WTC11 (cell line): ENCODE results near the gene NAV2. TPM values are rescaled to one million over a fixed set of nuclear protein-coding genes. Genes with fewer than 3 reads are reported as not detected.
"Not testable (repeated sequence)": the region's sequence is repeated elsewhere in the genome, so short reads cannot be mapped to it uniquely, and the experiment has no call there.

ENCODE experiments used
- ATAC-seq: fragments of 200-7000 bp; cut with Tn5 transposase; 2 replicates; pipeline ENCODE4 v1.10.0; 2021; ENCODE audit warnings: mild to moderate bottlenecking, moderate library complexity
- CTCF ChIA-PET: fragments of 300-600 bp; sonication (Branson Sonifier 250); formaldehyde crosslinking; loops from one replicate; lab custom pipeline; 2021; ENCODE audit warnings: antibody characterized with exemption; lab: Charles Lee
- POLR2A ChIA-PET: fragments of 350-600 bp; sonication (Branson Sonifier 250); formaldehyde crosslinking; loops from one replicate; lab custom pipeline; 2021; ENCODE audit warnings: antibody characterized with exemption; lab: Charles Lee
- DNase-seq: peaks from one replicate; pipeline ENCODE4 v3.0.0; 2021; ENCODE audit warnings: low spot score
- H3K27ac Mint-ChIP-seq: 2 replicates; pipeline ENCODE4 v1.8.0; 2021; ENCODE audit warnings: mixed read lengths
- H3K27me3 Mint-ChIP-seq: 2 replicates; pipeline ENCODE4 v1.8.0; 2021; ENCODE audit warnings: low read depth, mild to moderate bottlenecking, moderate library complexity, mixed read lengths
- H3K36me3 Mint-ChIP-seq: 2 replicates; pipeline ENCODE4 v1.8.0; 2021; ENCODE audit warnings: mixed read lengths
- H3K4me1 Mint-ChIP-seq: 2 replicates; pipeline ENCODE4 v1.8.0; 2022; ENCODE audit warnings: mixed read lengths
- H3K4me3 Mint-ChIP-seq: 2 replicates; pipeline ENCODE4 v1.8.0; 2021; ENCODE audit warnings: mild to moderate bottlenecking, moderate library complexity, mixed read lengths
- H3K9me3 Mint-ChIP-seq: 2 replicates; pipeline ENCODE4 v1.8.0; 2021; ENCODE audit warnings: mixed read lengths
- ELF4 ChIP-seq: sonication (generic); formaldehyde crosslinking; IDR thresholded peaks from 2 replicates; pipeline ENCODE4 v1.8.1; 2022; ENCODE audit warnings: low read depth, mild to moderate bottlenecking, moderate library complexity, missing genetic modification reagents
- ESRRA ChIP-seq: sonication (generic); formaldehyde crosslinking; IDR thresholded peaks from 2 replicates; pipeline ENCODE4 v1.8.1; 2022; ENCODE audit warnings: mild to moderate bottlenecking, missing genetic modification reagents, borderline replicate concordance
- FOXK1 ChIP-seq: sonication (generic); formaldehyde crosslinking; IDR thresholded peaks from 2 replicates; pipeline ENCODE4 v1.8.0; 2022; ENCODE audit warnings: mild to moderate bottlenecking, moderate library complexity, missing genetic modification reagents
- IRF1 ChIP-seq: sonication (generic); formaldehyde crosslinking; IDR thresholded peaks from 2 replicates; pipeline ENCODE4 v1.8.0; 2023; ENCODE audit warnings: missing genetic modification reagents
- IRF2 ChIP-seq: sonication (generic); formaldehyde crosslinking; IDR thresholded peaks from 2 replicates; pipeline ENCODE4 v1.8.0; 2022; ENCODE audit warnings: low read depth, missing genetic modification reagents, borderline replicate concordance
- JAZF1 ChIP-seq: fragments of 250-450 bp; sonication (Bioruptor Pico); IDR thresholded peaks from 2 replicates; pipeline ENCODE4 v1.9.0; 2021; ENCODE audit warnings: moderate library complexity, mild to moderate bottlenecking, inconsistent platforms
- NFYB ChIP-seq: sonication (generic); formaldehyde crosslinking; conservative IDR thresholded peaks from 2 replicates; pipeline ENCODE4 v1.8.0; 2022; ENCODE audit warnings: low read depth, missing genetic modification reagents
- RORB ChIP-seq: fragments of 250-450 bp; sonication (Bioruptor Pico); IDR thresholded peaks from 2 replicates; pipeline ENCODE4 v1.9.0; 2021; ENCODE audit warnings: mild to moderate bottlenecking
- ZBTB21 ChIP-seq: sonication (generic); formaldehyde crosslinking; IDR thresholded peaks from 2 replicates; pipeline ENCODE4 v1.8.1; 2023; ENCODE audit warnings: mild to moderate bottlenecking, missing genetic modification reagents, borderline replicate concordance
- ZNF121 ChIP-seq: sonication (generic); formaldehyde crosslinking; IDR thresholded peaks from 2 replicates; pipeline ENCODE4 v1.8.0; 2023; ENCODE audit warnings: missing genetic modification reagents
- ZNF138 ChIP-seq: sonication (generic); formaldehyde crosslinking; conservative IDR thresholded peaks from 2 replicates; pipeline ENCODE4 v1.8.1; 2022; ENCODE audit warnings: mild to moderate bottlenecking, moderate library complexity, missing genetic modification reagents
- ZNF232 ChIP-seq: sonication (generic); formaldehyde crosslinking; IDR thresholded peaks from 2 replicates; pipeline ENCODE4 v1.8.0; 2022; ENCODE audit warnings: mild to moderate bottlenecking, missing genetic modification reagents
- ZNF263 ChIP-seq: sonication (generic); formaldehyde crosslinking; IDR thresholded peaks from 2 replicates; pipeline ENCODE4 v1.8.1; 2022; ENCODE audit warnings: low read depth, mild to moderate bottlenecking, moderate library complexity, missing genetic modification reagents
- ZNF416 ChIP-seq: fragments of 250-450 bp; sonication (Bioruptor Pico); IDR thresholded peaks from 2 replicates; pipeline ENCODE4 v1.9.0; 2021; ENCODE audit warnings: mild to moderate bottlenecking, inconsistent platforms
- total RNA-seq: library from RNA; stranded (reverse); gene quantifications from 3 replicates; pipeline ENCODE4 v1.2.3, GENCODE V29; 2021
- TF ChIP-seq, protein P1 (sequence below): fragments of 200-600 bp; IDR thresholded peaks from 2 replicates; pipeline ENCODE4 v1.8.0; 2022; ENCODE audit warnings: antibody characterized with exemption
- TF ChIP-seq, protein P2 (sequence below): sonication (generic); formaldehyde crosslinking; IDR thresholded peaks from 2 replicates; pipeline ENCODE4 v1.8.1; 2023; ENCODE audit warnings: mild to moderate bottlenecking, moderate library complexity, missing genetic modification reagents
- TF ChIP-seq, protein P3 (sequence below): sonication (generic); formaldehyde crosslinking; IDR thresholded peaks from 2 replicates; pipeline ENCODE4 v1.8.1; 2022; ENCODE audit warnings: low read depth, missing genetic modification reagents, borderline replicate concordance
- TF ChIP-seq, protein P4 (sequence below): sonication (generic); formaldehyde crosslinking; IDR thresholded peaks from 2 replicates; pipeline ENCODE4 v1.8.1; 2023; ENCODE audit warnings: mild to moderate bottlenecking, missing genetic modification reagents

The NAV2 gene
- total RNA-seq, 1 experiment from 2014 or later = 42.8 TPM

DNA sequence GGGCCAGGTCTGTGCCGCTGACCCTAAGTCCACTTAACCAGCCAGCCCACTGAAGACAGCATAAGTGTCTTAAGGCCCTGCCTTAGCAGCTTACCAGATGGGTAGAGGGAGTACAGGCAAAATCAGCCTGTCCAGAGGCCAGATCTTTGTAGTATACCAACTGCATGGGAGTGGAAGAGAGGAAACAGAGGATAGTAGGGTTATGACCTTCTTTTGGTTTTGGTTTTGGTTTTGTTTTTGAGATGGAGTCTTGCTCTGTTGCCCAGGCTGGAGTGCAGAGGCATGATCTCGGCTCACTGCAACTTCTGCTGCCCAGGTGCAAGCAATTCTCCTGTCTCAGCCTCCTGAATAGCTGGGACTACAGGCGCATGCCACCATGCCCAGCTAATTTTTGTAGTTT is 371.2 kb downstream of the NAV2 start:
- H3K9me3 Mint-ChIP-seq, H3K4me1 Mint-ChIP-seq, ATAC-seq, H3K27me3 Mint-ChIP-seq, DNase-seq, H3K4me3 Mint-ChIP-seq, POLR2A ChIA-PET, H3K27ac Mint-ChIP-seq, CTCF ChIA-PET: not testable (repeated sequence)
- peaks cover 73% of the 10 kb centered on the region for H3K36me3 Mint-ChIP-seq

DNA sequence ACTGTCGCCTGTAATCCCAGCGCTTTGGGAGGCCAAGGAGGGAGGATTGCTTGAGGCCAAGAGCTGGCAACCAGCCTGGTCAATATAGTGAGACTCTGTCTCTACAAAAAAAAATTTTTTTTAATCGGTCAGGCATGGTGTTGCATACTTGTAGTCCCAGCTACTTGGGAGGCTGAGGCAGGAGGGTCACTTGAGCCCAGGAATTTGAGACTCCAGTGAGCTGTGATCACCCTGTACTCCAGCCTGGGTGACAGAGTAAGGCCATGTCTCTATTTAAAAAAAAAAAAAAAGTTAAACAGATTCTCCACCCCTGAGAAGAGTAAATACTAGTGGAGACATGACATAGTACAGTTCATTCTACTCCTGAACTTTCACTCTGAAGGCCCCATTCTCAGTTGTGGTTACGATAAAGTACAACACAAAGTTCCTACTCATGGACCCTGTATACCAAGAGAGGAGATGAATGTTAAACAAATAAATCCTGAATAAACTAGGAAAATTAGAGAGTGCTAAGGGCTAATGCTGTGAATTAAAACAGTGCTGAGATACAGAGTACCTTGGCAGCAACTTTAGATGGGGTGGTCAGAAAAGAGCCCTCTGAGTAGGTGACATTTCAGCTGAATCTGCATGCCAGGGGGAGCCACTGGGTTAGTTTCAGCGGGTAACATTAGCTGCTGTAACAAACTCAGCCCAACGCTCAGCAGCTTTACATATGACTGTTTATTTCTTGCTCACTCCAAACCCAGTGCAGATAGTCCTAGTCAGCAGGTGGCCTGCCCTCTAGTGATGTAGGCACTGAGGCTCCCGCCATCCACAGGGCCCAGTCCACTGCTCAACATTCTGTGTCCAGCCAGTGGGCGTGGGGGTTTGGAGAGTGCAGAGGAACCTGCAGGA is 372.5 kb downstream of the NAV2 start:
- DNase-seq (no peak), ATAC-seq (peak; percentile 65)
- Mint-ChIP-seq H3K27ac (no peak overlapping the region), H3K4me3 (no peak overlapping the region), H3K9me3 (no peaks in the 10 kb centered on the region)
- TF ChIP-seq JAZF1 (no peak), IRF1 (CRISPR knock-in tag) (no peak)
- TF ChIP-seq, protein P1, sequence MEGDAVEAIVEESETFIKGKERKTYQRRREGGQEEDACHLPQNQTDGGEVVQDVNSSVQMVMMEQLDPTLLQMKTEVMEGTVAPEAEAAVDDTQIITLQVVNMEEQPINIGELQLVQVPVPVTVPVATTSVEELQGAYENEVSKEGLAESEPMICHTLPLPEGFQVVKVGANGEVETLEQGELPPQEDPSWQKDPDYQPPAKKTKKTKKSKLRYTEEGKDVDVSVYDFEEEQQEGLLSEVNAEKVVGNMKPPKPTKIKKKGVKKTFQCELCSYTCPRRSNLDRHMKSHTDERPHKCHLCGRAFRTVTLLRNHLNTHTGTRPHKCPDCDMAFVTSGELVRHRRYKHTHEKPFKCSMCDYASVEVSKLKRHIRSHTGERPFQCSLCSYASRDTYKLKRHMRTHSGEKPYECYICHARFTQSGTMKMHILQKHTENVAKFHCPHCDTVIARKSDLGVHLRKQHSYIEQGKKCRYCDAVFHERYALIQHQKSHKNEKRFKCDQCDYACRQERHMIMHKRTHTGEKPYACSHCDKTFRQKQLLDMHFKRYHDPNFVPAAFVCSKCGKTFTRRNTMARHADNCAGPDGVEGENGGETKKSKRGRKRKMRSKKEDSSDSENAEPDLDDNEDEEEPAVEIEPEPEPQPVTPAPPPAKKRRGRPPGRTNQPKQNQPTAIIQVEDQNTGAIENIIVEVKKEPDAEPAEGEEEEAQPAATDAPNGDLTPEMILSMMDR = no peak
- TF ChIP-seq, all 79 proteins: peak for 0
- Mint-ChIP-seq H3K4me1 (peaks cover 8% of the 10 kb centered on the region), H3K36me3 (peaks cover 70% of the 10 kb centered on the region), H3K27me3 (no peaks in the 10 kb centered on the region)
- CTCF ChIA-PET = interaction anchor here (0.6 to 1.5 kb wide), 3 partner anchors 43 to 63 kb away, joined by 3 to 4 read pairs (median 3); no protein-coding TSS in a partner anchor
- POLR2A ChIA-PET = no interaction called here

GRCh38 chr11:20085918-20086317 is 373.3 kb downstream of the NAV2 start:
- H3K4me3 Mint-ChIP-seq = no peak overlapping the region
- ATAC-seq (no peak), DNase-seq (no peak)
- H3K36me3 Mint-ChIP-seq = peaks cover 65% of the 10 kb centered on the region
- H3K27ac Mint-ChIP-seq = no peak overlapping the region
- TF ChIP-seq FOXK1 (CRISPR knock-in tag) (no peak), IRF1 (CRISPR knock-in tag) (no peak), ZNF416 (no peak), ZBTB21 (CRISPR knock-in tag) (no peak), IRF2 (CRISPR knock-in tag) (no peak)
- peaks cover 8% of the 10 kb centered on the region for H3K4me1 Mint-ChIP-seq
- no peaks in the 10 kb centered on the region for H3K27me3 Mint-ChIP-seq
- ChIA-PET CTCF (interaction anchor here (0.6 to 1.5 kb wide), 3 partner anchors 44 to 64 kb away, joined by 3 to 4 read pairs (median 3); no protein-coding TSS in a partner anchor), POLR2A (no interaction called here)
- no peaks in the 10 kb centered on the region for H3K9me3 Mint-ChIP-seq

GRCh38 chr11:20087118-20087521 is 374.5 kb downstream of the NAV2 start:
- TF ChIP-seq, protein P2, sequence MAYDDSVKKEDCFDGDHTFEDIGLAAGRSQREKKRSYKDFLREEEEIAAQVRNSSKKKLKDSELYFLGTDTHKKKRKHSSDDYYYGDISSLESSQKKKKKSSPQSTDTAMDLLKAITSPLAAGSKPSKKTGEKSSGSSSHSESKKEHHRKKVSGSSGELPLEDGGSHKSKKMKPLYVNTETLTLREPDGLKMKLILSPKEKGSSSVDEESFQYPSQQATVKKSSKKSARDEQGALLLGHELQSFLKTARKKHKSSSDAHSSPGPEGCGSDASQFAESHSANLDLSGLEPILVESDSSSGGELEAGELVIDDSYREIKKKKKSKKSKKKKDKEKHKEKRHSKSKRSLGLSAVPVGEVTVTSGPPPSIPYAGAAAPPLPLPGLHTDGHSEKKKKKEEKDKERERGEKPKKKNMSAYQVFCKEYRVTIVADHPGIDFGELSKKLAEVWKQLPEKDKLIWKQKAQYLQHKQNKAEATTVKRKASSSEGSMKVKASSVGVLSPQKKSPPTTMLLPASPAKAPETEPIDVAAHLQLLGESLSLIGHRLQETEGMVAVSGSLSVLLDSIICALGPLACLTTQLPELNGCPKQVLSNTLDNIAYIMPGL (CRISPR knock-in tag) = no peak
- no peak for TF ChIP-seq ZNF121 (CRISPR knock-in tag)
- TF ChIP-seq ESRRA (CRISPR knock-in tag) = no peak
- TF ChIP-seq ELF4 (CRISPR knock-in tag) = no peak
- no peak for TF ChIP-seq NFYB (CRISPR knock-in tag)
- TF ChIP-seq, protein P3, sequence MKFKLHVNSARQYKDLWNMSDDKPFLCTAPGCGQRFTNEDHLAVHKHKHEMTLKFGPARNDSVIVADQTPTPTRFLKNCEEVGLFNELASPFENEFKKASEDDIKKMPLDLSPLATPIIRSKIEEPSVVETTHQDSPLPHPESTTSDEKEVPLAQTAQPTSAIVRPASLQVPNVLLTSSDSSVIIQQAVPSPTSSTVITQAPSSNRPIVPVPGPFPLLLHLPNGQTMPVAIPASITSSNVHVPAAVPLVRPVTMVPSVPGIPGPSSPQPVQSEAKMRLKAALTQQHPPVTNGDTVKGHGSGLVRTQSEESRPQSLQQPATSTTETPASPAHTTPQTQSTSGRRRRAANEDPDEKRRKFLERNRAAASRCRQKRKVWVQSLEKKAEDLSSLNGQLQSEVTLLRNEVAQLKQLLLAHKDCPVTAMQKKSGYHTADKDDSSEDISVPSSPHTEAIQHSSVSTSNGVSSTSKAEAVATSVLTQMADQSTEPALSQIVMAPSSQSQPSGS (CRISPR knock-in tag) = no peak
- no peak for TF ChIP-seq RORB (CRISPR knock-in tag)
- no peak for TF ChIP-seq ZNF232 (CRISPR knock-in tag)
- TF ChIP-seq ZNF263 (CRISPR knock-in tag) = no peak
- TF ChIP-seq, protein P4, sequence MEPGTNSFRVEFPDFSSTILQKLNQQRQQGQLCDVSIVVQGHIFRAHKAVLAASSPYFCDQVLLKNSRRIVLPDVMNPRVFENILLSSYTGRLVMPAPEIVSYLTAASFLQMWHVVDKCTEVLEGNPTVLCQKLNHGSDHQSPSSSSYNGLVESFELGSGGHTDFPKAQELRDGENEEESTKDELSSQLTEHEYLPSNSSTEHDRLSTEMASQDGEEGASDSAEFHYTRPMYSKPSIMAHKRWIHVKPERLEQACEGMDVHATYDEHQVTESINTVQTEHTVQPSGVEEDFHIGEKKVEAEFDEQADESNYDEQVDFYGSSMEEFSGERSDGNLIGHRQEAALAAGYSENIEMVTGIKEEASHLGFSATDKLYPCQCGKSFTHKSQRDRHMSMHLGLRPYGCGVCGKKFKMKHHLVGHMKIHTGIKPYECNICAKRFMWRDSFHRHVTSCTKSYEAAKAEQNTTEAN = no peak
- no peak for TF ChIP-seq ZNF138 (CRISPR knock-in tag)
- Mint-ChIP-seq H3K4me3 (no peak overlapping the region), H3K9me3 (no peaks in the 10 kb centered on the region), H3K36me3 (peaks cover 72% of the 10 kb centered on the region), H3K4me1 (peaks cover 8% of the 10 kb centered on the region), H3K27me3 (no peaks in the 10 kb centered on the region), H3K27ac (no peak overlapping the region)
- ATAC-seq (no peak), DNase-seq (no peak)
- POLR2A ChIA-PET = no interaction called here
- CTCF ChIA-PET = no interaction called here
